ENCODE data around the gene RMND1. TPM values are rescaled to one million over a fixed set of nuclear protein-coding genes. Genes with fewer than 3 reads are reported as not detected.

The RMND1 gene
- total RNA-seq, 1 experiment from 2014 or later = 23.3 TPM

DNA sequence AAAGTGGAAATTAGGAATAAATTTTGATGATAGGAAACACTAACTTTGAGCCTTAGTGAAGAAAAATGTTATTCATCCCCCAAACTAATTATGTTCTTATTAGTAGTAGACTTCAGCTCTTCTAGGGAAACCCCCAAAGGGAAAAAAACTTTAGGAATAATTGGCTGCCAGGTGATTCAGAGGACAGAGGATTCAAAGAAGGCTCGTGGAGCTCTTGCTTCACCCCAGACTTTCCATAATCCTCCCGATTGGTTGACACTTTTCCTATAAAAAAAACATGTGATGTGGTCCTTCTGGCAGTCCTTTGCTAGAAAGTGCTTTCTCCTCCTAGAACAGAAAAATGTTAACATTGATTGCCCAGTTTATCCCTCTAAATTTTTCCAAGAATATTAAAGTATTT lies 36.3 kb upstream of the RMND1 start:
- no peak overlapping the region for H3K4me3 Mint-ChIP-seq
- ChIA-PET CTCF (no interaction called here), POLR2A (no interaction called here)
- H3K4me1 Mint-ChIP-seq = peaks cover under 1% of the 10 kb centered on the region; the same call in 1 of the 2 replicates
- ATAC-seq (no peak), DNase-seq (ENCODE audit: low spot score) (no peak)
- no peak for TF ChIP-seq TP53 (CRISPR knock-in tag; IDR thresholded peaks at IDR 0.05)
- TF ChIP-seq MLX (CRISPR knock-in tag; IDR thresholded peaks at IDR 0.05) = no peak
- TF ChIP-seq, protein P1, sequence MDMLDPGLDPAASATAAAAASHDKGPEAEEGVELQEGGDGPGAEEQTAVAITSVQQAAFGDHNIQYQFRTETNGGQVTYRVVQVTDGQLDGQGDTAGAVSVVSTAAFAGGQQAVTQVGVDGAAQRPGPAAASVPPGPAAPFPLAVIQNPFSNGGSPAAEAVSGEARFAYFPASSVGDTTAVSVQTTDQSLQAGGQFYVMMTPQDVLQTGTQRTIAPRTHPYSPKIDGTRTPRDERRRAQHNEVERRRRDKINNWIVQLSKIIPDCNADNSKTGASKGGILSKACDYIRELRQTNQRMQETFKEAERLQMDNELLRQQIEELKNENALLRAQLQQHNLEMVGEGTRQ (CRISPR knock-in tag; IDR thresholded peaks at IDR 0.05) = no peak
- no peak for TF ChIP-seq SMAD4 (CRISPR knock-in tag; IDR thresholded peaks at IDR 0.05)
- TF ChIP-seq, protein P2, sequence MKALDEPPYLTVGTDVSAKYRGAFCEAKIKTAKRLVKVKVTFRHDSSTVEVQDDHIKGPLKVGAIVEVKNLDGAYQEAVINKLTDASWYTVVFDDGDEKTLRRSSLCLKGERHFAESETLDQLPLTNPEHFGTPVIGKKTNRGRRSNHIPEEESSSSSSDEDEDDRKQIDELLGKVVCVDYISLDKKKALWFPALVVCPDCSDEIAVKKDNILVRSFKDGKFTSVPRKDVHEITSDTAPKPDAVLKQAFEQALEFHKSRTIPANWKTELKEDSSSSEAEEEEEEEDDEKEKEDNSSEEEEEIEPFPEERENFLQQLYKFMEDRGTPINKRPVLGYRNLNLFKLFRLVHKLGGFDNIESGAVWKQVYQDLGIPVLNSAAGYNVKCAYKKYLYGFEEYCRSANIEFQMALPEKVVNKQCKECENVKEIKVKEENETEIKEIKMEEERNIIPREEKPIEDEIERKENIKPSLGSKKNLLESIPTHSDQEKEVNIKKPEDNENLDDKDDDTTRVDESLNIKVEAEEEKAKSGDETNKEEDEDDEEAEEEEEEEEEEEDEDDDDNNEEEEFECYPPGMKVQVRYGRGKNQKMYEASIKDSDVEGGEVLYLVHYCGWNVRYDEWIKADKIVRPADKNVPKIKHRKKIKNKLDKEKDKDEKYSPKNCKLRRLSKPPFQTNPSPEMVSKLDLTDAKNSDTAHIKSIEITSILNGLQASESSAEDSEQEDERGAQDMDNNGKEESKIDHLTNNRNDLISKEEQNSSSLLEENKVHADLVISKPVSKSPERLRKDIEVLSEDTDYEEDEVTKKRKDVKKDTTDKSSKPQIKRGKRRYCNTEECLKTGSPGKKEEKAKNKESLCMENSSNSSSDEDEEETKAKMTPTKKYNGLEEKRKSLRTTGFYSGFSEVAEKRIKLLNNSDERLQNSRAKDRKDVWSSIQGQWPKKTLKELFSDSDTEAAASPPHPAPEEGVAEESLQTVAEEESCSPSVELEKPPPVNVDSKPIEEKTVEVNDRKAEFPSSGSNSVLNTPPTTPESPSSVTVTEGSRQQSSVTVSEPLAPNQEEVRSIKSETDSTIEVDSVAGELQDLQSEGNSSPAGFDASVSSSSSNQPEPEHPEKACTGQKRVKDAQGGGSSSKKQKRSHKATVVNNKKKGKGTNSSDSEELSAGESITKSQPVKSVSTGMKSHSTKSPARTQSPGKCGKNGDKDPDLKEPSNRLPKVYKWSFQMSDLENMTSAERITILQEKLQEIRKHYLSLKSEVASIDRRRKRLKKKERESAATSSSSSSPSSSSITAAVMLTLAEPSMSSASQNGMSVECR (CRISPR knock-in tag; IDR thresholded peaks at IDR 0.05; ENCODE audit: borderline replicate concordance) = no peak
- TF ChIP-seq, protein P3, sequence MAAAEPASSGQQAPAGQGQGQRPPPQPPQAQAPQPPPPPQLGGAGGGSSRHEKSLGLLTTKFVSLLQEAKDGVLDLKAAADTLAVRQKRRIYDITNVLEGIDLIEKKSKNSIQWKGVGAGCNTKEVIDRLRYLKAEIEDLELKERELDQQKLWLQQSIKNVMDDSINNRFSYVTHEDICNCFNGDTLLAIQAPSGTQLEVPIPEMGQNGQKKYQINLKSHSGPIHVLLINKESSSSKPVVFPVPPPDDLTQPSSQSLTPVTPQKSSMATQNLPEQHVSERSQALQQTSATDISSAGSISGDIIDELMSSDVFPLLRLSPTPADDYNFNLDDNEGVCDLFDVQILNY (CRISPR knock-in tag; IDR thresholded peaks at IDR 0.05) = no peak
- TF ChIP-seq IRF2 (CRISPR knock-in tag; IDR thresholded peaks at IDR 0.05; ENCODE audit: borderline replicate concordance, low read depth) = no peak
- TF ChIP-seq ZNF138 (CRISPR knock-in tag; conservative IDR thresholded peaks at IDR 0.05) = no peak
- no peak for TF ChIP-seq TEAD4 (CRISPR knock-in tag; IDR thresholded peaks at IDR 0.05)
- TF ChIP-seq, protein P4, sequence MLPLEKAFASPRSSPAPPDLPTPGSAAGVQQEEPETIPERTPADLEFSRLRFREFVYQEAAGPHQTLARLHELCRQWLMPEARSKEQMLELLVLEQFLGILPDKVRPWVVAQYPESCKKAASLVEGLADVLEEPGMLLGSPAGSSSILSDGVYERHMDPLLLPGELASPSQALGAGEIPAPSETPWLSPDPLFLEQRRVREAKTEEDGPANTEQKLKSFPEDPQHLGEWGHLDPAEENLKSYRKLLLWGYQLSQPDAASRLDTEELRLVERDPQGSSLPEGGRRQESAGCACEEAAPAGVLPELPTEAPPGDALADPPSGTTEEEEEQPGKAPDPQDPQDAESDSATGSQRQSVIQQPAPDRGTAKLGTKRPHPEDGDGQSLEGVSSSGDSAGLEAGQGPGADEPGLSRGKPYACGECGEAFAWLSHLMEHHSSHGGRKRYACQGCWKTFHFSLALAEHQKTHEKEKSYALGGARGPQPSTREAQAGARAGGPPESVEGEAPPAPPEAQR (CRISPR knock-in tag; IDR thresholded peaks at IDR 0.05) = no peak
- no peak for TF ChIP-seq EMX1 (CRISPR knock-in tag; IDR thresholded peaks at IDR 0.05)
- TF ChIP-seq, protein P5, sequence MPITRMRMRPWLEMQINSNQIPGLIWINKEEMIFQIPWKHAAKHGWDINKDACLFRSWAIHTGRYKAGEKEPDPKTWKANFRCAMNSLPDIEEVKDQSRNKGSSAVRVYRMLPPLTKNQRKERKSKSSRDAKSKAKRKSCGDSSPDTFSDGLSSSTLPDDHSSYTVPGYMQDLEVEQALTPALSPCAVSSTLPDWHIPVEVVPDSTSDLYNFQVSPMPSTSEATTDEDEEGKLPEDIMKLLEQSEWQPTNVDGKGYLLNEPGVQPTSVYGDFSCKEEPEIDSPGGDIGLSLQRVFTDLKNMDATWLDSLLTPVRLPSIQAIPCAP (CRISPR knock-in tag; IDR thresholded peaks at IDR 0.05) = no peak
- no peak for TF ChIP-seq JAZF1 (CRISPR knock-in tag; IDR thresholded peaks at IDR 0.05)
- no peak for TF ChIP-seq ZNF423 (CRISPR knock-in tag; IDR thresholded peaks at IDR 0.05)
- TF ChIP-seq, protein P6, sequence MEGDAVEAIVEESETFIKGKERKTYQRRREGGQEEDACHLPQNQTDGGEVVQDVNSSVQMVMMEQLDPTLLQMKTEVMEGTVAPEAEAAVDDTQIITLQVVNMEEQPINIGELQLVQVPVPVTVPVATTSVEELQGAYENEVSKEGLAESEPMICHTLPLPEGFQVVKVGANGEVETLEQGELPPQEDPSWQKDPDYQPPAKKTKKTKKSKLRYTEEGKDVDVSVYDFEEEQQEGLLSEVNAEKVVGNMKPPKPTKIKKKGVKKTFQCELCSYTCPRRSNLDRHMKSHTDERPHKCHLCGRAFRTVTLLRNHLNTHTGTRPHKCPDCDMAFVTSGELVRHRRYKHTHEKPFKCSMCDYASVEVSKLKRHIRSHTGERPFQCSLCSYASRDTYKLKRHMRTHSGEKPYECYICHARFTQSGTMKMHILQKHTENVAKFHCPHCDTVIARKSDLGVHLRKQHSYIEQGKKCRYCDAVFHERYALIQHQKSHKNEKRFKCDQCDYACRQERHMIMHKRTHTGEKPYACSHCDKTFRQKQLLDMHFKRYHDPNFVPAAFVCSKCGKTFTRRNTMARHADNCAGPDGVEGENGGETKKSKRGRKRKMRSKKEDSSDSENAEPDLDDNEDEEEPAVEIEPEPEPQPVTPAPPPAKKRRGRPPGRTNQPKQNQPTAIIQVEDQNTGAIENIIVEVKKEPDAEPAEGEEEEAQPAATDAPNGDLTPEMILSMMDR (IDR thresholded peaks at IDR 0.05) = no peak
- H3K36me3 Mint-ChIP-seq = no peaks in the 10 kb centered on the region
- no peak overlapping the region for H3K27ac Mint-ChIP-seq
- H3K9me3 Mint-ChIP-seq = no peaks in the 10 kb centered on the region
- H3K27me3 Mint-ChIP-seq (ENCODE audit: low read depth) = peaks cover 25% of the 10 kb centered on the region

- no peaks in the 10 kb centered on the region for H3K36me3 Mint-ChIP-seq
- H3K27ac Mint-ChIP-seq = no peak overlapping the region
- no peak overlapping the region for H3K4me3 Mint-ChIP-seq
- H3K27me3 Mint-ChIP-seq (ENCODE audit: low read depth) = no peaks in the 10 kb centered on the region
- ATAC-seq (no peak), DNase-seq (ENCODE audit: low spot score) (no peak)
- no peaks in the 10 kb centered on the region for H3K9me3 Mint-ChIP-seq
- ChIA-PET POLR2A (no interaction called here), CTCF (no interaction called here)
- H3K4me1 Mint-ChIP-seq = peaks cover 5% of the 10 kb centered on the region
- TF ChIP-seq PRRX2 (CRISPR knock-in tag; IDR thresholded peaks at IDR 0.05) = no peak
- no peak for TF ChIP-seq TCF7 (CRISPR knock-in tag; IDR thresholded peaks at IDR 0.05; ENCODE audit: low read depth)
- no peak for TF ChIP-seq RORB (CRISPR knock-in tag; IDR thresholded peaks at IDR 0.05)
- TF ChIP-seq ZNF425 (CRISPR knock-in tag; conservative IDR thresholded peaks at IDR 0.05) = no peak
These were observed 32.1 kb upstream of the RMND1 start for GRCh38 chr6:151483994-151484393.

Data from WTC11 (cell line).